Measurements from ENCODE around the gene FCRL6.

FCRL6 gene

DNA sequence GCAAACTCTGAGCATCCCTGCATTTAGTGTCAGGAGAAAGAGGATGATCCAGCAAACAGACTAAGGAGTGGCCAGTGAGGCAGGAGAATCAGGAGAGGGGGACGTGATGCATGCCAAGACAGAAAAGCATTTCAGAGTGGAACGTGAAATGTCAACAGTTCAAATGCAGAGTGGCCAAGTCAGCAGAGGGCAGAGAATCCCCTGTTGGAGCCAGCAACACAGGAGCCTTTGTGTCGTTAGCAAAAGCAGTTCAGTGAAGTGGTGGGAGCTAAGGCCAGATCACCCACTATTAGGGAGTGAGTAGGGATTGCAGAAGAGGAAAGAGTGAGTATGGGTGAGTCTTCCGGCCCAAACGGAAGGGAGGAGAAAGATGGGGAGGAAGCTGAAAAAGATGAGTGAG is 6.6 kb upstream of the FCRL6 start:
- TF ChIP-seq, protein P1, sequence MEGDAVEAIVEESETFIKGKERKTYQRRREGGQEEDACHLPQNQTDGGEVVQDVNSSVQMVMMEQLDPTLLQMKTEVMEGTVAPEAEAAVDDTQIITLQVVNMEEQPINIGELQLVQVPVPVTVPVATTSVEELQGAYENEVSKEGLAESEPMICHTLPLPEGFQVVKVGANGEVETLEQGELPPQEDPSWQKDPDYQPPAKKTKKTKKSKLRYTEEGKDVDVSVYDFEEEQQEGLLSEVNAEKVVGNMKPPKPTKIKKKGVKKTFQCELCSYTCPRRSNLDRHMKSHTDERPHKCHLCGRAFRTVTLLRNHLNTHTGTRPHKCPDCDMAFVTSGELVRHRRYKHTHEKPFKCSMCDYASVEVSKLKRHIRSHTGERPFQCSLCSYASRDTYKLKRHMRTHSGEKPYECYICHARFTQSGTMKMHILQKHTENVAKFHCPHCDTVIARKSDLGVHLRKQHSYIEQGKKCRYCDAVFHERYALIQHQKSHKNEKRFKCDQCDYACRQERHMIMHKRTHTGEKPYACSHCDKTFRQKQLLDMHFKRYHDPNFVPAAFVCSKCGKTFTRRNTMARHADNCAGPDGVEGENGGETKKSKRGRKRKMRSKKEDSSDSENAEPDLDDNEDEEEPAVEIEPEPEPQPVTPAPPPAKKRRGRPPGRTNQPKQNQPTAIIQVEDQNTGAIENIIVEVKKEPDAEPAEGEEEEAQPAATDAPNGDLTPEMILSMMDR (IDR thresholded peaks at IDR 0.05; ENCODE audit: insufficient read depth, missing control alignments): no peak
- DNase-seq (ENCODE audit: insufficient read length, low spot score): no peak
- FAIRE-seq: no peak

DNA sequence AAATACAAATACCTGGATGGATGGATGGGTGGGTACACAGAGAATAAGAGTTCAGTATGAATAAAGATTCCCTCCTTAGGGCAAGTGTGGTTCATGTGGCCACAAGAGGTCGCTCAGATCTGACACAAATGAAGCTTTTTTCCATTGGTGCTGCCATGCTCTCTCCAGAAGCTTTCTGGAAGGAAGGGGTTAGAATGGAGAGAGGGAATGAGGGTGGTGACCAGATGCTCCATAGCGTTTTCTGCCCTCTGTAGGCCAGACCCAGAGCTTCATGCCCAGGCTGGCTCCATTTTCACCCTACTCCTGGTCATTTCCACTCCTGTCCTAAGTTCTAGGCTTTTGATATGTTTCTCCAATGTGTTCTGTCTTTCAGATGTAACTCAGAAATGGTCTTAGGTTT is 3.3 kb upstream of the FCRL6 start:
- TF ChIP-seq, protein P1 (IDR thresholded peaks at IDR 0.05; ENCODE audit: insufficient read depth, missing control alignments): peak; percentile 86
- DNase-seq (ENCODE audit: insufficient read length, low spot score) (peak; percentile 81), FAIRE-seq (peak; percentile 82)

DNA sequence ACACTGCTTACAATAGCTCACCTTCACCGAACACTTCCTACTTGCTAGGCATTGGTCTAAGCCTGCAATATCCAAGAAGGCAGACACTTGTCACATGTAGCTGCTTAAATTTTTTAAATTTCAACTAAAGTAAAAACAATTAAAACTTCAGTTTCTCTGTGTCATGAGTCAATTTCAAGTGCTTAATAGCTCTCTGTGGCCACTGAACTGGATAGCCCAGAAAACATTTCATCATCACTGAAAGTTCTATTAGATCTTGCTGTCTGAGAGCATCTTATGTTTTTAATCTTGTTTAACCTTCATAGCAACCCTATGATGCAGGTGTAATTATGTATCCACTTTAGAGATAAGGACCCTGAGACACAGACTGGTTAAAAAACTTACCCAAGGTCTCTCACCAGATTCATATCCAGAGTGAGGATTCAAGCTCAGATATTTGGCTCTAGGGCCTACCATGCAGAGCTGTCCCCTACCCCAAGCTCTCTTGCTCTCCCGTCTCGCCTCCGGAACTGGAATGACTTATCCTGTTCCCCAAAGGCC is 2.6 kb upstream of the FCRL6 start:
- FAIRE-seq: no peak
- TF ChIP-seq, protein P1 (IDR thresholded peaks at IDR 0.05; ENCODE audit: insufficient read depth, missing control alignments): no peak
- no peak for DNase-seq (ENCODE audit: insufficient read length, low spot score)

DNA sequence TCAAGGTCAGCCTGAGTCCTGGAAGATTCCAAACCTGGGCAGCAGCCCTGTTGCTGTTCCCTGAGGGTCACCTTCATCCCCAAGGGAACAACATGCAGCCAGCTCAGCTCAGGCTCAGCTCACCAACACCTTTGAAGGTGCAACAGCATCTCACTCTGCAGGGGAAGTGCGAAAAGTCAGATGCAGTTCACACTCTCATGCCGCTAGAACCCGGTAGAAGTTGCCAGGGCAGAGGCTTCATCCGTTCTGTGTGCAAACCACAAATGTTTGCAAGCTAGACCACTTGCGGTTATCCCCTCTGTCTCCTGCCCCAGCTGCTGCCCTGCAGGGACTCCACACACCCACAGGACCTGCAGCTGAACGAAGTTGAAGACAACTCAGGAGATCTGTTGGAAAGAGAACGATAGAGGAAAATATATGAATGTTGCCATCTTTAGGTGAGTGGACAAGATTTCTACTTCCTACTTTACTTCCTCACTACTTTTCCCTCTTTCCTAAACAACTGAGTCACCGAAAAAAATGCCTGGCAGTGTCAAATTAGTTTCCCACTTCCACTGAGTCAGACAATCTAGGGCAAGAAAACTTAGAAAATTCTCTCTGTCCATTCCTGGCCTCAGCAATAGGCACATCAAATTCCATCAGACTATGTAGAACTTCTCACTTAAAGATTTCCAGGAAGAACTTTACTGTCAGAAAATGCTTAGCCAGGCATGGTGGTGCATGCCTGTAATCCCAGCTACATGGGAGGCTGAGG is 1.8 kb upstream of the FCRL6 start:
- TF ChIP-seq, protein P1 (IDR thresholded peaks at IDR 0.05; ENCODE audit: insufficient read depth, missing control alignments): no peak
- DNase-seq (ENCODE audit: insufficient read length, low spot score) (no peak), FAIRE-seq (no peak)

DNA sequence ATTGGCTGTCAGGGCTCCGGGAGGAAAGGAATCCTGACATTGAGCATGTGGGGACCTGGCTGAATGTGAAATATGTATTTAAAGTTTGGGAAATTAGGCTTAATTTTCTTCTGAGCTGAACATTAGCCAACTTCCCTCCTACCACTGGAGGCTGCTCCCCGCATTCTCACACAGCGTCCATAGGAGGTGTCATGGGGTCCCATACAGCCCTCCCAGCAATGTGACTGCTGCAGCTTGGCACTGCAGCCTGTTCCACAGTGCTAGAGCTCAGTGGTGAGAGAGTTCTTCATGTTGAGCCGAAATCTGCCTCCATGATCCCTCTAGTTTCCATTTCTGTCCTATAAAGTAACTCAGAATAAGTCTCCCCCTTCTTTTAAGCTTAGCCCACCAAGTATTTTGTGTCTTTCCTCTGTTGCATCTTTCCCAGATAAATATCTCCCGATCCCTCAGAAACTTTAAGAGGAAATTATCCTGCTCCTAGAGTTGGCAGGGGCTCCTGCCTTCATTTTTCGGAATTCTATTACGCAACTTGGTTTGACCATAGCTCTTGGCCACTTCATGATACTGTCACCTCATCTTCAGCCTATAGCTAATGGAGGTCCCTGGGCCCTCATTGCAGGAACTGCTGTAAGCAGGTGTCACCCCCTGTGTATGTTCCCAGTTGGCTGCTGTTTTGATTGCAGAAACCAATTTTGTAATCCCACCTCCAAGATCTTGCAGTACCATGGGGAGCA is 2.0 kb downstream of the FCRL6 start:
- no peak for FAIRE-seq
- no peak for DNase-seq (ENCODE audit: insufficient read length, low spot score)
- TF ChIP-seq, protein P1 (IDR thresholded peaks at IDR 0.05; ENCODE audit: insufficient read depth, missing control alignments): no peak

DNA sequence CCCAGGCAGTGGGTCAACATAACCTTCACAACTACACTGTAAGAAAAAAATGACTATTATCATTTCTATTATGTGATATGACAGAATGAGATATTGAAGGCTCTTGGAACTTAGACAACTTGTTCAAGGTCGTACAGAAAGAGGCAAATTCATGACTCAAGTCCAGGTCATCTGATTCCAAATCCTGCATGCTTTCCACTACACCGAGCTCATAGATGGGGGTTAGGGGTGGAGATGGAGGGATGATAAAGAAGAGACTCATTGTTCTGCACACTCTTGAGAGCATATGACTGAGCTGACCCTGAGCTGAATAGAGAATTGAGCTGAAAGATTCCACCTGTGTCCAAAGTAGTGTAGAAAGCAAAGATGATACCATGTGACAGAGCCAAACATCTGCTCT is 2.8 kb downstream of the FCRL6 start:
- FAIRE-seq (no peak), DNase-seq (ENCODE audit: insufficient read length, low spot score) (no peak)
- TF ChIP-seq, protein P1 (IDR thresholded peaks at IDR 0.05; ENCODE audit: insufficient read depth, missing control alignments): no peak

DNA sequence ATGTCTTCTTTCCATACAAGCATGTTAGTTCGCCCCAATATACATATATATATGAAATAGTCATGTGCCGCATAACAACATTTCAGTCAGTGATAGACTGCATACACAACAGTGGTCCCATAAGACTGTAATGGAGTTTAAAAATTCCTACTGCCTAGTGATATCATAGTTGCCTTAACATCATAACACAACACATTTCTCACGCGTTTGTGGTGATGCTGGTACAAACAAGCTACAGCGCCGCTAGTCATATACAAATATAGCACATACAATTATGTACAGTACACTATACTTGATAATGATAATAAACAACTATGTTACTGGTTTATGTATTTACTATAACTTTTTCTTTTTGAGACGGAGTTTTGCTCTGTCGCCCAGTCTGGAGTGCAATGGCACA is 13.8 kb downstream of the FCRL6 start:
- FAIRE-seq (no peak), DNase-seq (ENCODE audit: insufficient read length, low spot score) (no peak)
- TF ChIP-seq, protein P1 (IDR thresholded peaks at IDR 0.05; ENCODE audit: insufficient read depth, missing control alignments): no peak

All from D721Med (cell line).